Loucy (cell line): Measurements from ENCODE around the gene PTPN9.

Experiments used
- EZH2phosphoT487 ChIP-seq: fragments of 200-600 bp; IDR thresholded peaks from 2 replicates; pipeline ENCODE4 v1.6.1; 2018; ENCODE audit warnings: antibody characterized with exemption, mild to moderate bottlenecking, moderate library complexity, borderline replicate concordance
- TF ChIP-seq, protein P1 (sequence below): fragments of 200-600 bp; sonication (generic); conservative IDR thresholded peaks from 2 replicates; pipeline ENCODE4 v1.5.1; 2014; ENCODE audit warnings: mild to moderate bottlenecking, antibody characterized with exemption, low read length

DNA sequence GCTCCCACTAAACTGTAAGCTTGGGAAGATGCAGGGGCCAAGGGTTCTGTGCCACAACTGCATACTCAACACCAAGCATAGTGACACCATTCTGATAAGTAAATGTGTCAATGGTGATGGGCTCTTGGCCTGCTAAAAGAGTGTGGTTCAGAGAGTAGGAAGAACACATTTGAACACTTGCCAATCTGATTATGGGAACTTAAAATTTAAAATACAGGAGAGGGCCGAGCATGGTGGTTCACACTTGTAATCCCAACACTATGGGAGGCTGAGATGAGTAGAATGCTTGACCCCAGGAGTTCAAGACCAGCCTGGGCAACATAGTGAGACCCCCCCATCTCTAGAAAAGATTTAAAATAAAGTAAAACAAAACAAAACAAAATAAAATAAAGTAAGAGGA is 34.1 kb downstream of the PTPN9 start:
- TF ChIP-seq, protein P1, sequence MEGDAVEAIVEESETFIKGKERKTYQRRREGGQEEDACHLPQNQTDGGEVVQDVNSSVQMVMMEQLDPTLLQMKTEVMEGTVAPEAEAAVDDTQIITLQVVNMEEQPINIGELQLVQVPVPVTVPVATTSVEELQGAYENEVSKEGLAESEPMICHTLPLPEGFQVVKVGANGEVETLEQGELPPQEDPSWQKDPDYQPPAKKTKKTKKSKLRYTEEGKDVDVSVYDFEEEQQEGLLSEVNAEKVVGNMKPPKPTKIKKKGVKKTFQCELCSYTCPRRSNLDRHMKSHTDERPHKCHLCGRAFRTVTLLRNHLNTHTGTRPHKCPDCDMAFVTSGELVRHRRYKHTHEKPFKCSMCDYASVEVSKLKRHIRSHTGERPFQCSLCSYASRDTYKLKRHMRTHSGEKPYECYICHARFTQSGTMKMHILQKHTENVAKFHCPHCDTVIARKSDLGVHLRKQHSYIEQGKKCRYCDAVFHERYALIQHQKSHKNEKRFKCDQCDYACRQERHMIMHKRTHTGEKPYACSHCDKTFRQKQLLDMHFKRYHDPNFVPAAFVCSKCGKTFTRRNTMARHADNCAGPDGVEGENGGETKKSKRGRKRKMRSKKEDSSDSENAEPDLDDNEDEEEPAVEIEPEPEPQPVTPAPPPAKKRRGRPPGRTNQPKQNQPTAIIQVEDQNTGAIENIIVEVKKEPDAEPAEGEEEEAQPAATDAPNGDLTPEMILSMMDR = no peak
- TF ChIP-seq EZH2phosphoT487 = no peak
